ENCODE measurements around the gene GDF7. TPM values are rescaled to one million over a fixed set of nuclear protein-coding genes. Genes with fewer than 3 reads are reported as not detected.

The GDF7 gene
- total and polyA plus RNA-seq, 8 donors, result 0.15 to 0.42 (median 0.30) TPM

GRCh38 chr2:20633001-20633400, 33.9 kb upstream of the GDF7 start:
- intact Hi-C loops (cut with DNase I), result loop anchor here in 1 of 2 donors (10.0 kb wide), 1 partner anchor 188 kb away; the partner anchor contains the start of gene RHOB
- H3K4me3 ChIP-seq, result no peak overlapping the region
- peak in 1 of 4 donors; percentile 27 for DNase-seq
- H3K36me3 ChIP-seq, result peaks cover 0 to 39% of the 10 kb centered on the region in 2 donors
- peak overlapping the region; percentile 69 to 75 for H3K27ac ChIP-seq
- peaks cover 22 to 23% of the 10 kb centered on the region in 2 donors for H3K4me1 ChIP-seq
- TF ChIP-seq, protein P1, sequence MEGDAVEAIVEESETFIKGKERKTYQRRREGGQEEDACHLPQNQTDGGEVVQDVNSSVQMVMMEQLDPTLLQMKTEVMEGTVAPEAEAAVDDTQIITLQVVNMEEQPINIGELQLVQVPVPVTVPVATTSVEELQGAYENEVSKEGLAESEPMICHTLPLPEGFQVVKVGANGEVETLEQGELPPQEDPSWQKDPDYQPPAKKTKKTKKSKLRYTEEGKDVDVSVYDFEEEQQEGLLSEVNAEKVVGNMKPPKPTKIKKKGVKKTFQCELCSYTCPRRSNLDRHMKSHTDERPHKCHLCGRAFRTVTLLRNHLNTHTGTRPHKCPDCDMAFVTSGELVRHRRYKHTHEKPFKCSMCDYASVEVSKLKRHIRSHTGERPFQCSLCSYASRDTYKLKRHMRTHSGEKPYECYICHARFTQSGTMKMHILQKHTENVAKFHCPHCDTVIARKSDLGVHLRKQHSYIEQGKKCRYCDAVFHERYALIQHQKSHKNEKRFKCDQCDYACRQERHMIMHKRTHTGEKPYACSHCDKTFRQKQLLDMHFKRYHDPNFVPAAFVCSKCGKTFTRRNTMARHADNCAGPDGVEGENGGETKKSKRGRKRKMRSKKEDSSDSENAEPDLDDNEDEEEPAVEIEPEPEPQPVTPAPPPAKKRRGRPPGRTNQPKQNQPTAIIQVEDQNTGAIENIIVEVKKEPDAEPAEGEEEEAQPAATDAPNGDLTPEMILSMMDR (IDR thresholded peaks at IDR 0.05), result no peak
- no peak for ATAC-seq
- H3K9me3 ChIP-seq, result no peaks in the 10 kb centered on the region
- H3K27me3 ChIP-seq, result no peaks in the 10 kb centered on the region

GRCh38 chr2:20633794-20634506, 33.0 kb upstream of the GDF7 start:
- Histone ChIP-seq H3K9me3 (no peaks in the 10 kb centered on the region), H3K36me3 (peaks cover 0 to 49% of the 10 kb centered on the region in 2 donors), H3K27ac (peak overlapping the region; percentile 69 to 75), H3K4me1 (peaks cover 22 to 23% of the 10 kb centered on the region in 2 donors), H3K27me3 (no peaks in the 10 kb centered on the region), H3K4me3 (no peak overlapping the region)
- intact Hi-C loops (cut with DNase I), result loop anchor here in 1 of 2 donors (10.0 kb wide), 1 partner anchor 189 kb away; the partner anchor contains the start of gene RHOB
- ATAC-seq (peak; percentile 87), DNase-seq (peak in 3 of 4 donors; percentile 70 to 86 (median 82))
- TF ChIP-seq, protein P1 (IDR thresholded peaks at IDR 0.05), result no peak

DNA sequence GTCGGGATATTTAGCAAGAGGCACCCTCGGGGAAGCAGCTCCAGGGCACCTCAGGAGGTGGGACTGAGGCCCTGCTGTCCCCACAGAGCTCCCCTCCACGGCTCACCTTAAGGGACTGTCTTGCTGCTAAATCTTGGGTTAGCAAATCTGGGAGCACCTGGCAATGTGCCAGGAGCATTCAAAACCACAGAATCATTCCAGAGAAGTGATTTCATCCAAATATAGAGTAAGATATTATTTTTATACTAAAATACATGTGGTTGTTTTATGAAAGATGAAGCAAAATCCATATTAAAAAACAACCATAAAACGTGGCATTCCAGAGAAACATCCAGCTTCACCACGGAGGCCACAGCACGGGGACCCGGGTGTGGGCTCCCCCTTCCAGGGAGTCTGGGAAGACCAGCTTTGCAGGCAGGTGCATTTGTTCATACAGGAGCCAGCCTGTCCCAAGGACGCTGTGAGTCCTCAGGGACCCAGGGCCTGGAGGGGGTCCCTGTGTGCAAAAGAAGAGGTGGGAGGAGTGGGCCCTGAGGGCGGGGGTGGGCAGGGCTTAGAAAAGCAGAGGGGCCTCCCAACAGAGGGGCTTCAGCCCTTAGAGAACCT, 32.3 kb upstream of the GDF7 start:
- Histone ChIP-seq H3K9me3 (no peaks in the 10 kb centered on the region), H3K4me1 (peaks cover 22 to 23% of the 10 kb centered on the region in 2 donors), H3K4me3 (no peak overlapping the region), H3K27me3 (no peaks in the 10 kb centered on the region), H3K36me3 (peaks cover 0 to 50% of the 10 kb centered on the region in 2 donors), H3K27ac (peak overlapping the region; percentile 69 to 75)
- DNase-seq, result peak in 2 of 4 donors; percentile 49 to 53
- peak; percentile 39 for ATAC-seq
- TF ChIP-seq, protein P1 (IDR thresholded peaks at IDR 0.05), result no peak
- intact Hi-C loops (cut with DNase I), result loop anchor here in 1 of 2 donors (10.0 kb wide), 1 partner anchor 190 kb away; the partner anchor contains the start of gene RHOB

GRCh38 chr2:20635113-20635510, 31.8 kb upstream of the GDF7 start:
- peak in 1 of 4 donors; percentile 49 for DNase-seq
- peak overlapping the region; percentile 69 to 75 for H3K27ac ChIP-seq
- peak; percentile 40 for ATAC-seq

More at GRCh38 chr2:20635113-20635510, 31.8 kb upstream of the GDF7 start:
- intact Hi-C loops (cut with DNase I), result loop anchor here in 1 of 2 donors (10.0 kb wide), 1 partner anchor 190 kb away; the partner anchor contains the start of gene RHOB
- Histone ChIP-seq H3K36me3 (peaks cover 0 to 50% of the 10 kb centered on the region in 2 donors), H3K9me3 (no peaks in the 10 kb centered on the region), H3K4me1 (peaks cover 22 to 23% of the 10 kb centered on the region in 2 donors), H3K27me3 (no peaks in the 10 kb centered on the region), H3K4me3 (no peak overlapping the region)
- TF ChIP-seq, protein P1 (IDR thresholded peaks at IDR 0.05), result no peak

All from left lung (tissue), 10 donors.